GM15510 (cell line): ENCODE measurements around the gene LSS.

Experiments
- POLR2A ChIP-seq: IDR thresholded peaks from 3 replicates; pipeline ENCODE4 v1.6.1; 2011; ENCODE audit warnings: borderline replicate concordance; ENCODE audit not compliant: insufficient read length; ENCODE audit errors: extremely low read depth

LSS gene

GRCh38 chr21:46160907-46161632 is 67.5 kb downstream of the LSS start:
- no peak for TF ChIP-seq POLR2A

- TF ChIP-seq POLR2A: no peak
Measured at GRCh38 chr21:46160657-46160906, 68.0 kb downstream of the LSS start.

DNA sequence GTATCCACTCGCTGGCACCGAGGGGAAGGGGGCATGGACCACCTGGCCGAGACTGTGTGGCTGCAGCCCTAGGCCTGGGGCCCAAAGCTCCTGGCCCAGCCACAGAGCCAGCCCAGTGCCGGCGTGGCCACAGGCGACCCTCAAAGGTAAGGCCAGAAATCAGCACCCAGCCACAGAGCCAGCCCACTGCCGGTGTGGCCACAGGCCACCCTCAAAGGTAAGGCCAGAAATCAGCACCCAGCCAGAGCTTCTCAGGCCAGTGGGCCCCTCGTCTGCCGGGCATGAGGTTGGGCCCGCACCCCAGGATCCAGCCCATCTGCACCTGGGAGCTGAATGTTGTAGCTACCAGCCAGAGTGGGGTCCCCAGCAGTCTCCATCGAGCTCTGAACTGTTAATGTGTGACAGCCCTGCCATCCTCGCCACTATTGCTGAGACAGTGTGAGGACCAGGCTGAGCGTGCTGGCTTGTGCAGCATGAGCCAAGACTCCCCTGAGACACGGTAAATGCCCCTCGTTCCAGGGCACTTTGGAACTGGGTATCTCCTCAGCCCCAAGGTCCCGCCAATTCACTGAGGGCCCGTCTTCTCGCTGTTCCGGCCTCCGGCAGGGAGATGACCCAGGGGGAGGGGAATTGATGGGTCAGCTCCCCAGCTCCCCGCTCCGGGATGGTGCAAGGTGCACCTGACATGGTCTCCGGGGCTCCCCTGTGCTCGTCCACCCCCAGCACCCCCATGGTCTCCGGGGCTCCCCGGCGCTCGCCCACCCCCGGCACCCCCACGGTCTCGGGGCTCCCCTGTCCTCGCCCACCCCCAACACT is 68.5 kb downstream of the LSS start:
- no peak for TF ChIP-seq POLR2A

GRCh38 chr21:46159390-46159789 is 69.2 kb downstream of the LSS start:
- TF ChIP-seq POLR2A: no peak

- no peak for TF ChIP-seq POLR2A
Measured at GRCh38 chr21:46158666-46159300, 69.8 kb downstream of the LSS start.

DNA sequence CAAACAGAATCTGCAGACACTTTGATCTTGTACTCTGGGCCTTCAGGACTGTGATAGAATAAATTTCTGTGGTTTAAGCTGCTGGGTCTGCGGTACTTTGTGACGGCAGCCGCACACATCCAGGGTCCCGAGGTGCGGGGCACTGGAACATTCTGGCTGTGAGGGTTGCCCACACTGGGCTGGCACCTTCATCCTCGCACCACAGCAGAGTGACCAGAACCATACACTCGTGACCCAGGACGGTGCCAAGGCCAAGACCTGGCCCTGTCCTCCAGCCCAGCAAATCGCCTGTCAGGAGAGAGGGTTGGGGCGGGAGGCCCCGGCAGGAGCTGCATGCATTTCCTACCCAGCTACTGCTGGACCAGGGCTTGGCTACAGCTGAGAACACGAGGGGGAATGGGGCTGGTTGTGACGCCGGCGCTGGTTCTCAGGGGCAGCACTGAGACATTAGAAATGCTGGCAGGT is 70.6 kb downstream of the LSS start:
- TF ChIP-seq POLR2A: no peak

DNA sequence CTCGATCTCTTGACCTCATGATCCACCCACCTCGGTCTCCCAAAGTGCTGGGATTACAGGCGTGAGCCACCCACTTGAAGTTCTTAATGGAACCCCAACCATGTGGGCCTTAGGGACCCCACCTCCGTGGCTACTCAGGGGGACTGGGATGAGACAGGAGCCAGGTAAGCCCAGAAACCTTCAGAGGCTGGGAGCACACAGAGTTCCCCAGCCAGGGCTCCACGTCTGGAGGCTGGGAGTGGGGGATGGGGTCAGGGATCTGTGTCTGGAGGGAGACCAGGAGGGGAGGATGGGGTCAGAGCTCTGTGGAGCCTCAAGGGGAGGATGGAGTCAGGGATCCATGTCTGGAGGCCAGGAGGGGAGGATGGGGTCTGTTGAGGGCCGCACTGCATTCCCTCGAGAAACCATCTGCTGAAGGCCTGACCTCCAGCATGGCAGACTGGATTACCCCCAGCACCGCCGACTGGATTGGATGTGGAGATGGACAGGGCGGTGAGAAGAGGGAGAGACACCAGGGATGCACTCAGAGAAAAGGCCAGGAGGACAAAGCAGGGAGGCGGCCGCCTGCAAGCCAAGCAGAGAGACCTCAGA is 71.1 kb downstream of the LSS start:
- TF ChIP-seq POLR2A: no peak

GRCh38 chr21:46156678-46157077 is 71.9 kb downstream of the LSS start:
- TF ChIP-seq POLR2A: no peak

DNA sequence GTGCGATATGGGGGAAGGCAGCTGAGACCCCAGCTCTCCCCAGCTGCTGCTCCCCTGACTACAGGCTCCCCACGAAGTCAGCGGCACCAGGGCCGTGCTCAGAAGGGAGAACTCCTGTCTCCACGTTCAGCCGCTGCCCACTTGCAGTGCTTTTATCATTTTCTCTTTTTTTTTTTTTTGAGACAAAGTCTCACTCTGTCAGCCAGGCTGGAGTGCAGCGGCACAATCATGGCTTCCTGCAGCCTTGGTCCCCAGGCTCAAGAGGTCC is 72.3 kb downstream of the LSS start:
- no peak for TF ChIP-seq POLR2A

- TF ChIP-seq POLR2A: no peak
Measured at GRCh38 chr21:46155514-46156377, 72.8 kb downstream of the LSS start, which contains the start of gene FTCD. Gene FTCD (minus strand): TSS chr21:46155579. CDS start chr21:46155523, 56 bp downstream.

GRCh38 chr21:46154955-46155513 is 73.5 kb downstream of the LSS start:
- no peak for TF ChIP-seq POLR2A

- TF ChIP-seq POLR2A: no peak
Measured at GRCh38 chr21:46154155-46154954, 74.2 kb downstream of the LSS start.
